Measurements from ENCODE around the gene PPP4R1. TPM values are rescaled to one million over a fixed set of nuclear protein-coding genes. Genes with fewer than 3 reads are reported as not detected.
"Not testable (repeated sequence)": the region's sequence is repeated elsewhere in the genome, so short reads cannot be mapped to it uniquely, and the experiment has no call there.

The PPP4R1 gene
- 70.9 and 74.5 TPM in 2 replicates for total RNA-seq (2014; rRNA removed; shearing (Covaris generic))

GRCh38 chr18:9614401-9615279 lies at the start of gene PPP4R1:
TSS of gene PPP4R1 (minus strand) at chr18:9614559. CDS start at chr18:9614484, 75 bp downstream.
- DNase-seq (ENCODE audit: low spot score): peak; percentile 67

GRCh38 chr18:9663377-9663776 lies 49.0 kb upstream of the PPP4R1 start:
- DNase-seq (ENCODE audit: low spot score): no peak
- in situ Hi-C loops (cut with HindIII; ENCODE audit: low sequenced_read_pairs): no loop called here

More at GRCh38 chr18:9614401-9615279, at the start of gene PPP4R1:
- in situ Hi-C loops (cut with HindIII; ENCODE audit: low sequenced_read_pairs): no loop called here

GRCh38 chr18:9661564-9661963 lies 47.2 kb upstream of the PPP4R1 start:
- no peak for DNase-seq (ENCODE audit: low spot score)
- in situ Hi-C loops (cut with HindIII; ENCODE audit: low sequenced_read_pairs): no loop called here

- in situ Hi-C loops (cut with HindIII; ENCODE audit: low sequenced_read_pairs): no loop called here
- DNase-seq (ENCODE audit: low spot score): no peak
Observed at GRCh38 chr18:9659499-9660375, 45.4 kb upstream of the PPP4R1 start.

GRCh38 chr18:9658087-9658641 lies 43.8 kb upstream of the PPP4R1 start:
- in situ Hi-C loops (cut with HindIII; ENCODE audit: low sequenced_read_pairs): no loop called here

GRCh38 chr18:9655232-9655767 lies 40.9 kb upstream of the PPP4R1 start:
- DNase-seq (ENCODE audit: low spot score): no peak
- in situ Hi-C loops (cut with HindIII; ENCODE audit: low sequenced_read_pairs): no loop called here

More at GRCh38 chr18:9658087-9658641, 43.8 kb upstream of the PPP4R1 start:
- no peak for DNase-seq (ENCODE audit: low spot score)

- in situ Hi-C loops (cut with HindIII; ENCODE audit: low sequenced_read_pairs): no loop called here
- peak; percentile 7 for DNase-seq (ENCODE audit: low spot score)
Observed at GRCh38 chr18:9653390-9653789, 39.0 kb upstream of the PPP4R1 start.

GRCh38 chr18:9649164-9649540 lies 34.8 kb upstream of the PPP4R1 start:
- in situ Hi-C loops (cut with HindIII; ENCODE audit: low sequenced_read_pairs): no loop called here
- no peak for DNase-seq (ENCODE audit: low spot score)

GRCh38 chr18:9648431-9649163 lies 34.2 kb upstream of the PPP4R1 start:
- no peak for DNase-seq (ENCODE audit: low spot score)
- in situ Hi-C loops (cut with HindIII; ENCODE audit: low sequenced_read_pairs): no loop called here

- in situ Hi-C loops (cut with HindIII; ENCODE audit: low sequenced_read_pairs): no loop called here
- DNase-seq (ENCODE audit: low spot score): no peak
Observed at GRCh38 chr18:9647496-9648323, 33.4 kb upstream of the PPP4R1 start.

- in situ Hi-C loops (cut with HindIII; ENCODE audit: low sequenced_read_pairs): no loop called here
- DNase-seq (ENCODE audit: low spot score): no peak
Observed at GRCh38 chr18:9643549-9643948, 29.2 kb upstream of the PPP4R1 start.

- in situ Hi-C loops (cut with HindIII; ENCODE audit: low sequenced_read_pairs): no loop called here
Observed at GRCh38 chr18:9642799-9643462, 28.6 kb upstream of the PPP4R1 start.

GRCh38 chr18:9641081-9641480 lies 26.7 kb upstream of the PPP4R1 start:
- in situ Hi-C loops (cut with HindIII; ENCODE audit: low sequenced_read_pairs); DNase-seq (ENCODE audit: low spot score): not testable (repeated sequence)

More at GRCh38 chr18:9642799-9643462, 28.6 kb upstream of the PPP4R1 start:
- no peak for DNase-seq (ENCODE audit: low spot score)

- in situ Hi-C loops (cut with HindIII; ENCODE audit: low sequenced_read_pairs): no loop called here
Observed at GRCh38 chr18:9638886-9639285, 24.5 kb upstream of the PPP4R1 start.

GRCh38 chr18:9637036-9637767 lies 22.8 kb upstream of the PPP4R1 start:
- no peak for DNase-seq (ENCODE audit: low spot score)
- in situ Hi-C loops (cut with HindIII; ENCODE audit: low sequenced_read_pairs): no loop called here

More at GRCh38 chr18:9638886-9639285, 24.5 kb upstream of the PPP4R1 start:
- no peak for DNase-seq (ENCODE audit: low spot score)

- no peak for DNase-seq (ENCODE audit: low spot score)
- in situ Hi-C loops (cut with HindIII; ENCODE audit: low sequenced_read_pairs): no loop called here
Observed at GRCh38 chr18:9634856-9635255, 20.5 kb upstream of the PPP4R1 start.
